GM19240 (cell line): ENCODE data around the gene RUNX1.
A peak's percentile ranks its signal among the peaks of the same experiment; 100 is the strongest.

Source experiments
- DNase-seq: peaks from one replicate; pipeline ENCODE4 v3.0.0; 2011; ENCODE audit warnings: low spot score; ENCODE audit not compliant: insufficient read length

Gene RUNX1

GRCh38 chr21:34859976-34860653, 189.0 kb downstream of the RUNX1 start:
- no peak for DNase-seq

GRCh38 chr21:34858559-34858958, 190.5 kb downstream of the RUNX1 start:
- no peak for DNase-seq

GRCh38 chr21:34857874-34858273, 191.2 kb downstream of the RUNX1 start:
- DNase-seq, result no peak

- no peak for DNase-seq
Observed at GRCh38 chr21:34857122-34857713, 191.9 kb downstream of the RUNX1 start.

- no peak for DNase-seq
Observed at GRCh38 chr21:34852448-34852847, 196.7 kb downstream of the RUNX1 start.

GRCh38 chr21:34850166-34850690, 198.9 kb downstream of the RUNX1 start:
- no peak for DNase-seq

- no peak for DNase-seq
Observed at GRCh38 chr21:34846601-34847112, 202.4 kb downstream of the RUNX1 start.

- DNase-seq, result peak; percentile 40
Observed at GRCh38 chr21:34845521-34846451, 203.3 kb downstream of the RUNX1 start.

- no peak for DNase-seq
Observed at GRCh38 chr21:34844924-34845238, 204.2 kb downstream of the RUNX1 start.

GRCh38 chr21:34844013-34844923, 204.8 kb downstream of the RUNX1 start:
- no peak for DNase-seq

- DNase-seq, result no peak
Observed at GRCh38 chr21:34843562-34843961, 205.5 kb downstream of the RUNX1 start.

- DNase-seq, result no peak
Observed at GRCh38 chr21:34841154-34841553, 207.9 kb downstream of the RUNX1 start.

GRCh38 chr21:34840693-34841092, 208.4 kb downstream of the RUNX1 start:
- no peak for DNase-seq

GRCh38 chr21:34838956-34839820, 209.9 kb downstream of the RUNX1 start:
- no peak for DNase-seq

GRCh38 chr21:34836933-34837505, 212.1 kb downstream of the RUNX1 start:
- no peak for DNase-seq

- no peak for DNase-seq
Observed at GRCh38 chr21:34836103-34836932, 212.8 kb downstream of the RUNX1 start.

GRCh38 chr21:34835526-34835925, 213.6 kb downstream of the RUNX1 start:
- no peak for DNase-seq

- no peak for DNase-seq
Observed at GRCh38 chr21:34834852-34835501, 214.1 kb downstream of the RUNX1 start.
